Activated naive CD8-positive, alpha-beta T cell treated with anti-CD3 and anti-CD28 coated beads for 36 hours (primary cell): Measurements from ENCODE around the gene ENOX2. TPM values are rescaled to one million over a fixed set of nuclear protein-coding genes. Genes with fewer than 3 reads are reported as not detected.

Experiments
- DNase-seq: peaks from one replicate; pipeline ENCODE4 v3.0.0; 2021
- H3K27ac Mint-ChIP-seq: one replicate; pipeline ENCODE4 v1.8.0; 2022; ENCODE audit warnings: mild to moderate bottlenecking, moderate library complexity, mixed read lengths
- H3K27me3 Mint-ChIP-seq: one replicate; pipeline ENCODE4 v1.8.0; 2022; ENCODE audit warnings: mild to moderate bottlenecking, mixed read lengths
- H3K36me3 Mint-ChIP-seq: one replicate; pipeline ENCODE4 v1.8.0; 2021; ENCODE audit warnings: mild to moderate bottlenecking, mixed read lengths
- H3K4me1 Mint-ChIP-seq: one replicate; pipeline ENCODE4 v1.8.0; 2021; ENCODE audit warnings: mixed read lengths
- H3K4me3 Mint-ChIP-seq: one replicate; pipeline ENCODE4 v1.8.0; 2022; ENCODE audit warnings: mild to moderate bottlenecking, moderate library complexity, mixed read lengths
- H3K9me3 Mint-ChIP-seq: one replicate; pipeline ENCODE4 v1.8.0; 2022; ENCODE audit warnings: mixed read lengths
- total RNA-seq, 2 experiments: library from RNA; stranded (reverse); gene quantifications; one replicate each; pipeline ENCODE4 v1.2.3, GENCODE V29; 2021

ENOX2 gene
- total RNA-seq, 2 experiments from 2014 or later = 13.0 to 13.3 TPM

DNA sequence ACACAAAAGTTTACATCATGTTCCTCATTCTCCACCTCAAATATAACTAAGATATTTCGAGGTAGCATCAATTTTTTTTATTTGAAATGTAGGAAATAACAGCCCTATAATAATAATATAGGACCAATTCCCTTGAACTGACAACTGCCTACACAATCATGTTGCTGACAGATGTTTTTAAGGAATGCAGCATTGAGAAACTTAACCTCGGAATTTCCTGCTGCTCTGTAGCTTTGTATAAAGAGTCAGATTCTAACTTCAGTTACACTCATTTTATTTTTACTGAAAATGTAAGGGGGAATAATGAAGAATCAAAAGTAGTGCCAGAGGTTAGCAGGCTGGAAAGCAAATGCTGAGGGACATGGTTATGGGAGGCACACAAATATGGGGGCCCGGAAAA is 265.4 kb downstream of the ENOX2 start:
- Mint-ChIP-seq H3K4me1 (peaks cover 6% of the 10 kb centered on the region), H3K27me3 (no peaks in the 10 kb centered on the region), H3K36me3 (peaks cover 6% of the 10 kb centered on the region), H3K27ac (no peak overlapping the region), H3K4me3 (no peak overlapping the region), H3K9me3 (no peaks in the 10 kb centered on the region)
- no peak for DNase-seq

DNA sequence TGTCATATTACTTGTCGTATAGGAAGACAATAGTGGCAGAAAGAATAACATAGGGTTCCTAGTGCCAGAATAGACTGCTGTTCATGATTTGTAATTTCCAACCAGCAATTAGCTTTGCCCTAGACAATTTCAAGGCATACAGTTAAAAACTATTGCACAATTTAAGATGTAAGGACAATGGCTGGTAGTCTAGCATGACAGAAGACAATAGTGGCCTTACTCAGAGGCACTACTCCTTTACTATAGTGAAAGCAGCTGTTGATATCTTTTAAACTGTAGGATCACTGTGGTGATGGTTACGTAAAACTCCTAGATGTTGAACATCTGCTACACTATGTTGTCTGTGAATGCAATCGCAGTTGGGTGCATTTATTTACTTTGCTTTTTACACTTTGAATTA is 266.7 kb downstream of the ENOX2 start:
- H3K36me3 Mint-ChIP-seq = peaks cover 5% of the 10 kb centered on the region
- no peaks in the 10 kb centered on the region for H3K27me3 Mint-ChIP-seq
- DNase-seq = no peak

DNA sequence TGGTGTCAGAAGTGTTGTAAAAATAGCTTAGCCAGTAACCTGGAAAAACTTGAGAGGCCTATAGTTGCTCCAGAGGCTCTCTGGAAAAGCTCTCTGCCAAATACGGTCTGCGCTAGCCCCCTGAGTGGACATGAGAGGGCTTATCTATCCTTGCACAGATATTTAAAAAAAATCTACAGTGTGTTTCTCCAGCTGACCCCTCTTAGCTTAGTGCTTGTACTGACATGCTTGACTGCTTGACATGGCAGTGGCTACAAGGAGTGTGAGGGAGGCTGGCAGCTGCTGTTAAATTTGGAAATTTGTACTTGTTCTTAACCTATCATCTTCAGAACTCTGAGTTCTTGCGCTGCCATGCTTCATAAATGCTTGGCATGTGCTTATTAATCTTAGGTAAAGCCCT is 272.0 kb downstream of the ENOX2 start:
- Mint-ChIP-seq H3K27me3 (no peaks in the 10 kb centered on the region), H3K27ac (no peak overlapping the region), H3K9me3 (no peaks in the 10 kb centered on the region), H3K4me1 (no peaks in the 10 kb centered on the region), H3K36me3 (peaks cover 5% of the 10 kb centered on the region), H3K4me3 (no peak overlapping the region)
- DNase-seq = no peak

More for the DNA sequence above, 266.7 kb downstream of the ENOX2 start:
- H3K9me3 Mint-ChIP-seq = no peaks in the 10 kb centered on the region
- no peak overlapping the region for H3K27ac Mint-ChIP-seq
- H3K4me1 Mint-ChIP-seq = peaks cover 6% of the 10 kb centered on the region
- no peak overlapping the region for H3K4me3 Mint-ChIP-seq

DNA sequence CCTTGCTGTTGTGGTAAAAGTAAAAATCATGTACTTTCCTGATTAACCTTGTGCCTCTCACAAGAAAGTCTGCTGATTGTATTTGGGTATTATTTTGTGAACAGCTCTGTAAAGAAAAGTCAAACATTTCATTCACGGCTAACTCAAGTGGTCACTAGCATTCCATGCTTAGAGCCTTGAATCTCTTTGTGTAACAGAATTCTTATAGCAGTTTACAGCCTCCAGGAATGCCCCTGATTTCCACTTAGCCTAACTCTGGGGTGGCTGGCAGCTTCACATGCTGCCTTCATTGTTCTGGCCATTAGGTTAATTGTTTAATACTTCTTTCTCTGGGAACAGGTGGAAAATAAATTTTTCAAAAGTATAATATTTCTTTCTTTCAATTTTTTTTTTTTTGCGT is 274.5 kb downstream of the ENOX2 start:
- H3K27me3 Mint-ChIP-seq = no peaks in the 10 kb centered on the region
- no peak overlapping the region for H3K4me3 Mint-ChIP-seq
- DNase-seq = no peak
- H3K4me1 Mint-ChIP-seq = no peaks in the 10 kb centered on the region
- H3K36me3 Mint-ChIP-seq = peaks cover 7% of the 10 kb centered on the region
- no peak overlapping the region for H3K27ac Mint-ChIP-seq
- H3K9me3 Mint-ChIP-seq = no peaks in the 10 kb centered on the region

DNA sequence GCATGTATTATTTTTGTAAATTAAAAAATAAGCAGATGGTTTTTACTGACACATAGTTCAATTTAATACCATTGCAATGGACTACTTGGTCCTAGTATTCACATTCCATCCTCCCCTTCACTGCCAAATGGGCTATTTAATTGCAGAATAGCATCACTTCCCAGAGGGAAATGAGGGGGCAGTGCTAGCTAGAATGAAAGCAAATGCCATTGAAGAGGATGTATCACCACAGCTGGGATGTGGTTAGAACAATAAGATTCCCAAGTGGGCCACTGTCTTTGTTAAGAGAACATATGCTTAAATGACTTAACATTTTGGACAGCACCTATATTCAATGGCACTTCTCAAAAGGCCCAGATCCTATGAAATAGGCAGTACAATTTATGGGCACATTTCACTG is 276.5 kb downstream of the ENOX2 start:
- Mint-ChIP-seq H3K4me3 (no peak overlapping the region), H3K4me1 (no peaks in the 10 kb centered on the region), H3K9me3 (no peaks in the 10 kb centered on the region), H3K27me3 (no peaks in the 10 kb centered on the region), H3K36me3 (peaks cover 7% of the 10 kb centered on the region), H3K27ac (no peak overlapping the region)
- no peak for DNase-seq

DNA sequence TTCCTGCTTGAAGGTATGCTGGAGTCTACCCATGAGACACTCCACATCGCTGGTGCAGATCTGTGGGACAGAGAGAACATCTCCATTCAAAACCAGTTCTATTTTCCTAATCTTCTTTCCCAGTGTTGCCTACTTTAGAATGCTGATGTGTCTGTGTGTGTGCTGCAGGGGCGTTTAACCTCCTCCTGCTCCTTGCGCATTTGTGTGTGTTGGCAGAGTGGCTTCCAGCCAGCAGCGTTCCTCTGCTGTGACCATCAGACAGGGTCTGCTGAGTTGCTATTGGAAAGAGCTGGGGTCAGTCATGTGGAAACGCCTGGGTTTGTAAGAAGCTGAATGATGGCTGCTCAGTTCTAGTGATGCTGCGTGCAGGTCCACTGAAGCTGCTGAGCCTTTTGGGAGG is 277.6 kb downstream of the ENOX2 start:
- Mint-ChIP-seq H3K4me3 (no peak overlapping the region), H3K4me1 (no peaks in the 10 kb centered on the region), H3K27me3 (no peaks in the 10 kb centered on the region), H3K27ac (no peak overlapping the region), H3K36me3 (peaks cover 4% of the 10 kb centered on the region), H3K9me3 (no peaks in the 10 kb centered on the region)
- no peak for DNase-seq

DNA sequence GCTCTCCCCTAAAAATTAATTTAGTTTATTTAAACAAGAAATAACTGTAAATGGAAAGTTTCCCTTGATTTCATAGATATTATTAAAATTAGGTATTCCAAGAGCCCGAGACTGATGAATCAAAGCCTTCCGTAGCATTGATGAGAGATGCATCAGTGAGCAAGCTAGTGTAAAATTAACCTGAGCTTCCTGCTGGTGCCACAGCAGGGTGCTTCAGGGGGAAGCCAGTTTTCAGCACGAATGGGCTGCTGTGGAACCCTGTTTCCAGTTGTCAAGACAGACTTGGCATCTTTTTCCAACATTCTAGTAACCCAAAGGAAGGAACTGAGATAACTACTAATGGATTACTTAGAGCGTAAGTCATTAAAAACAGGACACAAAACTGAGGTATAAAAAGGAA is 279.5 kb downstream of the ENOX2 start:
- Mint-ChIP-seq H3K36me3 (peaks cover 3% of the 10 kb centered on the region), H3K4me1 (no peaks in the 10 kb centered on the region), H3K27ac (no peak overlapping the region), H3K9me3 (no peaks in the 10 kb centered on the region), H3K4me3 (no peak overlapping the region), H3K27me3 (no peaks in the 10 kb centered on the region)
- DNase-seq = no peak

DNA sequence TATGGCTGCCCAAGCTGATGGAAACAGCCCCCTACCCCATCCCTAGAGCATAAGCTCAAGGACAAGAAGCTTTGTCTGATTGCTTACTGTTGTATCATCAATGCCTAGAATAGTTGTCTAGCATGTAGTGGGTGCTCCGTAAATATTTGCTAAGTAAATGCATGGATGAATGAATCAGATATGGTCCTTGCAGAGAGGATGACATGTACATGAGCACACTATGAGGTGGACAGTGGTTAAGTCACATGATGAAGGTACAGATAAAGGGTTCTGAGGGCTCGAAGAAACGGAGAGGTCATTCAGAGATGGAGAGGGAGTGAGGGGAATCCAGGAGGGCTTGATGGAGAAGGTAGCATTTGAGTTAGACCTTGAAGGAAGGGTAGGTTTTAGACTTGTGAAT is 287.1 kb downstream of the ENOX2 start:
- DNase-seq = no peak
- Mint-ChIP-seq H3K4me1 (no peaks in the 10 kb centered on the region), H3K36me3 (no peaks in the 10 kb centered on the region), H3K27me3 (no peaks in the 10 kb centered on the region), H3K4me3 (no peak overlapping the region), H3K27ac (no peak overlapping the region), H3K9me3 (no peaks in the 10 kb centered on the region)

DNA sequence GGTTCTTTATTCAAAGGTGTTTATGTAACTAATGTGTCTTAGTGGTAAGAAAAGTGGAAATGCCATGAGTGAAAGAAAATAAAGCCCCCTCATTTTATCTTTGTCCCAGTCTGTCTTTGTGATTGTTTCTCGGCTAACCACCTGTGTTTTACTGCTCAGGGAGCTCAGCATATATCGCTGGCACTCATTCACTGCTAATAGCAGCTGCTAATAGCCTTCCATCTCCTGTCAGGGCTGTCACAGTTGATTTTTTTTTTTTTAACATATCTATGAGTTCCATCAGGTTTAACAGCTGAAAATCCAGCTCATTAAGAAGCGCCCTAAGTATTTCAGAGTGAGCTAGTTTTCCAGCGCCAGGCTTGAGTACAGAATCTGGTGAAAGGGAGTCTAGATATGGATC is 295.6 kb downstream of the ENOX2 start:
- H3K27ac Mint-ChIP-seq = no peak overlapping the region
- H3K36me3 Mint-ChIP-seq = no peaks in the 10 kb centered on the region
- H3K9me3 Mint-ChIP-seq = no peaks in the 10 kb centered on the region

DNA sequence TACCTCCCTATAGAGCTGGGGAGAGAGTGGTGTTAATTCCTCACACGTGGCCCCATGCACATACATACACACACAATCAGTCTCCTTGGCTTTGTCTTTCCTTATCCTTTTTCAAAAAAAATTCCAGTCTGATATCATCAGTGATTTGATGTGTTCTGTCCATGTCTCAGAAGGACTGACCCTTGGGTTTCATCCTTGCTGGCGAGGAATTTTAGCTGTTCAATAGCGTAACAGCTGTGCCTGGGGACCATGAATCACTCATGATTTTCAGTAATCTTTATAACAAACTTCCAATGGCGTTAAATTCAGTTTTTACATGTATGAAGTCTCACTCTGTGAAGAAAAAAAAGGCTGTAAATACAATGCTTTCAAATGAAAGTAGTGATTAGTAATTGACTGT is 296.6 kb downstream of the ENOX2 start:
- Mint-ChIP-seq H3K36me3 (no peaks in the 10 kb centered on the region), H3K27me3 (no peaks in the 10 kb centered on the region), H3K4me1 (no peaks in the 10 kb centered on the region), H3K4me3 (no peak overlapping the region), H3K9me3 (no peaks in the 10 kb centered on the region), H3K27ac (no peak overlapping the region)
- DNase-seq = no peak

More for the DNA sequence above, 295.6 kb downstream of the ENOX2 start:
- Mint-ChIP-seq H3K27me3 (no peaks in the 10 kb centered on the region), H3K4me1 (no peaks in the 10 kb centered on the region), H3K4me3 (no peak overlapping the region)
- DNase-seq = no peak

DNA sequence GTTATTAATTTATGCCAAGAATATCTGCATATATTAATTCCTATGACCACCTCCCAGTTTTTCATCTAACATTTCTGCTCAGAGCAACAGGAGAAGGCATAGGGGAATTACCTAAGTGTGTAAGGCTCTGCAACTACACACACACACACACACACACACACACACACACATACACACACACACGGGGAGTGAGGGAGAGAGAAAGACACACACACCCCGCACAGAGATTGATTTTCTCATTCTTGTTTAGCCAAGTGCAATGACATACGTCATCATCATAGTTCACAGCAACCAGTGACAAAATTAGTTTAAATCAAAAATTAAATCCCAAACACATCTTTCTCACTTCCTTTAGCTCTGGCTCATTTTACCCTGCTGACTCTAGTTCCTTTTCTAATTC is 298.1 kb downstream of the ENOX2 start:
- no peaks in the 10 kb centered on the region for H3K36me3 Mint-ChIP-seq
- no peak for DNase-seq
- no peak overlapping the region for H3K4me3 Mint-ChIP-seq
- H3K9me3 Mint-ChIP-seq = no peaks in the 10 kb centered on the region
- no peaks in the 10 kb centered on the region for H3K27me3 Mint-ChIP-seq
- no peaks in the 10 kb centered on the region for H3K4me1 Mint-ChIP-seq
- no peak overlapping the region for H3K27ac Mint-ChIP-seq

DNA sequence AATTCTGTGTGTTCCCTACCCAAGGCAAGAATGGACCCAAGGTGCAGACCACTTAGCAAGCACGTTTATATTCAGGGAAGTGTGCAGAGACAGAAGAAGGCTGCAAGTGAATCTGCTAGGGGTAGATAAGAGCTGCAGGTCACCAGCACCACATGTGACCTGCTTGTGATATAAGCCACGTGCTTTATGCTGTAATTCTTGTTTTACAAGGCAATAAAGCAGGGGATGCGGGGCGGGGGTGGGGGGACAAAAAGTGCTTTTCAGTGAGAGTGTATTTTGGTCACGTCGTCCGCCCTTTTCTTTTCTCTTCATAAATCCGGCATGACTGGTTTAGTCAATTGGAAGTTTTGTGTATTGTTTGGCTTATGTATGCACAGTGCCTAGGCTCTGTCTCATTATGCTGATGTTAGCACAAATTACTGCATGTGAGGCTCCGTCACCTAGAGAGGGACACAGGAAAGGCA is 308.5 kb downstream of the ENOX2 start:
- Mint-ChIP-seq H3K4me3 (no peak overlapping the region), H3K27ac (no peak overlapping the region), H3K4me1 (no peaks in the 10 kb centered on the region), H3K9me3 (no peaks in the 10 kb centered on the region), H3K36me3 (no peaks in the 10 kb centered on the region), H3K27me3 (peaks cover 11% of the 10 kb centered on the region)
- DNase-seq = no peak

DNA sequence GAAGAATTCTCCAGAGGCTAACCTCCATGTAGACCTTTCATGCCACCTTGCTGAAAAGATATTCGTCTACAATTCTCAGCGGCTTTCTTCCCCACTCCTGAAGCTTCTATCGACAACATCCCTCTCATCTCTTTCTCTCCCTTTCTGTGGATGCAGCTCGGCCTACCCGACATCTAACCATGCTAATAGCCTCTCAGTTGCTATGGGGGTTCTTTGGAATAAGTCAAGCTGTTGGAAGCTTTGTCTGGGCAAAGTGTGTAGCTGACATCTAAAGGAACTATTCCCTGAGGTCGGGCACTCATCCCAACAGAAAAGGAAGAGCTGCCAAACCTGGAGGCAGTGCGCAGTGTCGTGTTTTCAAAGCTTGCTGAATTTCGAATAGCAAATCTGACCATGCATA is 309.1 kb downstream of the ENOX2 start:
- no peaks in the 10 kb centered on the region for H3K4me1 Mint-ChIP-seq
- peaks cover 11% of the 10 kb centered on the region for H3K27me3 Mint-ChIP-seq
- no peak overlapping the region for H3K27ac Mint-ChIP-seq
- DNase-seq = no peak
- no peak overlapping the region for H3K4me3 Mint-ChIP-seq
- H3K9me3 Mint-ChIP-seq = no peaks in the 10 kb centered on the region
- H3K36me3 Mint-ChIP-seq = no peaks in the 10 kb centered on the region

DNA sequence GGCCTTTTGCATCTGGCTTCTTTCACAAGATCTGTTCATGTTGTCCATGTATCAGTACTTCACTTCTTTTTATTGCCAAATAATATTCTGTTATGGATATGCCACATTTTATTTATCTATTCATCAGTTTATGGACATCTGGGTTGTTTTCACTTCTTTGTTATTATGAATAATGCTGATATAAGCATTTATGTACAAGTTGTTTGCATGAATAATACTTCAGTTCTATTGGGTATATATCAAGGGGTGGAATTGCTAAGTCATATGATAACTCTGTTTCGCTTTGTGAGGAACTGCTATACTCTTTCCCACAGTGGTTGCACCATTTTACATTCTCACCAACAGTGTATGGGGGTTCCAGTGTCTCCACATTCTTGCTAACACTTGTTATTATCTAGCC is 310.8 kb downstream of the ENOX2 start:
- H3K36me3 Mint-ChIP-seq = no peaks in the 10 kb centered on the region
- no peak overlapping the region for H3K27ac Mint-ChIP-seq
- no peak for DNase-seq
- H3K4me1 Mint-ChIP-seq = no peaks in the 10 kb centered on the region
- no peak overlapping the region for H3K4me3 Mint-ChIP-seq
- H3K27me3 Mint-ChIP-seq = peaks cover 7% of the 10 kb centered on the region
- H3K9me3 Mint-ChIP-seq = no peaks in the 10 kb centered on the region

DNA sequence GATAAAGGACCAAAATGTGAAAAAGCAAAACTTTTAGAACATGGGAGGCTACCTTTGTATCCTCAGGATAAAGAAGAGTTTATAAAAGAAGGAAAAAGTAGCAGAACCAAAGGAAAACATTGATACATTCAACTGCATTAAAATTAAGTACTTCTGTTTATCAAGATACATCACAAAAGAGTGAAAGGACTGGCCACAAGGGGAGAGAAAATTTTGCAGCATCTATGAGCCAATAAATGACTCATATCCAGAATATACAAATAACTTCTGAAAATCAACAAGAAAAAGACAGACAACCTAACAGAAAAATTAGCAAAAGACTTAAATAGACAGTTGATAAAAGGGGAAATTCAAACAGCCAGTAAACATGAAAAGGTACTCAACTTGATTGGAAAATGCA is 324.1 kb downstream of the ENOX2 start:
- no peaks in the 10 kb centered on the region for H3K36me3 Mint-ChIP-seq
- DNase-seq = no peak

DNA sequence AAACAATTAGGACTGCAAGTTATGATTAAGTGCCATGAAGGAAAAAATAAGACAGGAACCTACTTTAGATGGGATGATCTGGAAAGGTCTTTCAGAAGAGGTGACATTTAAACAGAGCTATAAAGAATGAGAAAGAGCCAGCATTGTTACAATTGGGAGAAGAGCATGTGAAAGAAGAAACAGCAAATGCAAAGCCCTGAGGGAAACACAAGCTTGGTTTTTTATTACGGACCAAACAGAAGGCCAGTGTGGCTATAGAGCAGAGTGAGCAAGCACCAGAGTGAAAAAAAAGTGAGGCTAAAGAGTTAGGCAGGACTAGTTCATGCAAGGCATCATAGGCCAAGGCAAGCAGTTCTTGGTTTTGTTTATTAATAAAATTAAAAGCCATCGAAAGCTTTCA is 325.6 kb downstream of the ENOX2 start:
- peaks cover 2% of the 10 kb centered on the region for H3K9me3 Mint-ChIP-seq
- H3K4me3 Mint-ChIP-seq = no peak overlapping the region
- peaks cover 6% of the 10 kb centered on the region for H3K27me3 Mint-ChIP-seq
- peaks cover 1% of the 10 kb centered on the region for H3K4me1 Mint-ChIP-seq
- H3K27ac Mint-ChIP-seq = no peak overlapping the region
- DNase-seq = no peak
- no peaks in the 10 kb centered on the region for H3K36me3 Mint-ChIP-seq

More for the DNA sequence above, 324.1 kb downstream of the ENOX2 start:
- Mint-ChIP-seq H3K4me3 (no peak overlapping the region), H3K4me1 (peaks cover 1% of the 10 kb centered on the region), H3K27me3 (peaks cover 6% of the 10 kb centered on the region), H3K9me3 (peaks cover 2% of the 10 kb centered on the region), H3K27ac (no peak overlapping the region)
